IMR-90 (cell line): ENCODE data around the gene FBXL14. TPM values are rescaled to one million over a fixed set of nuclear protein-coding genes. Genes with fewer than 3 reads are reported as not detected.

Experiments
- ATAC-seq: fragments of 200-7000 bp; cut with Tn5 transposase; 2 replicates; pipeline ENCODE4 v1.9.1; 2020; ENCODE audit warnings: low read depth, mild to moderate bottlenecking, moderate library complexity
- BruUV-seq: library from RNA; stranded (reverse); fragments of 400-500 nt; replicated peaks from 2 replicates; lab custom pipeline; 2021; lab: Mats Ljungman, UMichigan
- CTCF ChIA-PET: fragments of 300-600 bp; formaldehyde crosslinking; extraction: SDS; loops from one replicate; lab custom pipeline; 2021; ENCODE audit warnings: antibody characterized with exemption; lab: Yijun Ruan, JAX
- POLR2A ChIA-PET: fragments of 300-600 bp; sonication (Branson Sonifier 250); formaldehyde crosslinking; loops from one replicate; lab custom pipeline; 2022; ENCODE audit warnings: antibody characterized with exemption; ENCODE audit not compliant: unreplicated experiment; lab: Charles Lee
- DNase-seq: peaks from one replicate; pipeline ENCODE4 v3.0.0; 2013
- H2AFZ ChIP-seq: replicated peaks from 2 replicates; pipeline ENCODE3; 2013; ENCODE audit warnings: low read length, mild to moderate bottlenecking; ENCODE audit not compliant: poor library complexity
- H2AK5ac ChIP-seq: 2 replicates; pipeline ENCODE4 v1.6.1; 2013; ENCODE audit warnings: low read depth, low read length, inconsistent platforms
- H2AK9ac ChIP-seq: replicated peaks from 2 replicates; pipeline ENCODE3; 2013; ENCODE audit warnings: mild to moderate bottlenecking, low read depth, low read length, moderate library complexity; ENCODE audit not compliant: poor library complexity
- H2BK120ac ChIP-seq: 2 replicates; pipeline ENCODE4 v1.6.1; 2013; ENCODE audit warnings: low read depth, low read length, inconsistent platforms
- H2BK15ac ChIP-seq: 3 replicates; pipeline ENCODE4 v1.6.1; 2013; ENCODE audit warnings: low read depth, low read length, inconsistent platforms
- H2BK20ac ChIP-seq: 2 replicates; pipeline ENCODE4 v1.6.1; 2013; ENCODE audit warnings: low read depth, mild to moderate bottlenecking, inconsistent platforms, low read length, moderate library complexity
- H2BK5ac ChIP-seq: 2 replicates; pipeline ENCODE4 v1.6.1; 2013; ENCODE audit warnings: mild to moderate bottlenecking, low read depth, low read length, inconsistent platforms; ENCODE audit not compliant: poor library complexity, severe bottlenecking
- H3K14ac ChIP-seq: replicated peaks from 2 replicates; pipeline ENCODE4 v1.6.1; 2013; ENCODE audit warnings: low read depth, low read length, inconsistent platforms
- H3K18ac ChIP-seq: 2 replicates; pipeline ENCODE4 v1.6.1; 2013; ENCODE audit warnings: low read depth, low read length, control low read depth
- H3K23ac ChIP-seq: 2 replicates; pipeline ENCODE4 v1.6.1; 2013; ENCODE audit warnings: low read depth, low read length, inconsistent platforms
- H3K27ac ChIP-seq: 2 replicates; pipeline ENCODE4 v1.5.1; 2013; ENCODE audit warnings: mild to moderate bottlenecking, control low read depth, low read length; ENCODE audit not compliant: insufficient read depth
- H3K27me3 ChIP-seq: 2 replicates; pipeline ENCODE4 v1.6.1; 2013; ENCODE audit warnings: low read length; ENCODE audit not compliant: control insufficient read depth, insufficient read depth
- H3K36me3 ChIP-seq: 2 replicates; pipeline ENCODE4 v1.6.1; 2013; ENCODE audit warnings: low read length, mixed read lengths; ENCODE audit not compliant: control insufficient read depth, insufficient read depth
- H3K4ac ChIP-seq: 2 replicates; pipeline ENCODE4 v1.6.1; 2013; ENCODE audit warnings: low read depth, low read length, inconsistent platforms
- H3K4me1 ChIP-seq: 2 replicates; pipeline ENCODE4 v1.6.1; 2013; ENCODE audit warnings: low read length, mixed read lengths; ENCODE audit not compliant: control insufficient read depth, insufficient read depth
- H3K4me2 ChIP-seq: 2 replicates; pipeline ENCODE4 v1.6.1; 2013; ENCODE audit warnings: low read depth, mild to moderate bottlenecking, control low read depth, low read length, moderate library complexity
- H3K4me3 ChIP-seq: 2 replicates; pipeline ENCODE4 v1.5.1; 2013; ENCODE audit warnings: low read depth, mild to moderate bottlenecking, control low read depth, low read length, moderate library complexity; ENCODE audit not compliant: insufficient read depth
- H3K56ac ChIP-seq: 2 replicates; pipeline ENCODE4 v1.6.1; 2013; ENCODE audit warnings: low read length, inconsistent platforms; ENCODE audit not compliant: insufficient read depth; ENCODE audit errors: extremely low read depth
- H3K79me1 ChIP-seq, 2 experiments: 2 replicates each; pipeline ENCODE4 v1.6.1; 2013; ENCODE audit warnings: low read length in 2 of 2, inconsistent platforms in 1 of 2, low read depth in 1 of 2
- H3K9ac ChIP-seq: 2 replicates; pipeline ENCODE4 v1.6.1; 2013; ENCODE audit warnings: low read depth, low read length, control low read depth
- H3K9me1 ChIP-seq: 2 replicates; pipeline ENCODE4 v1.6.1; 2013; ENCODE audit warnings: low read length, inconsistent platforms; ENCODE audit not compliant: insufficient read depth
- H3K9me3 ChIP-seq: 2 replicates; pipeline ENCODE4 v1.6.1; 2013; ENCODE audit warnings: low read length; ENCODE audit not compliant: control insufficient read depth, insufficient read depth
- H4K20me1 ChIP-seq: 2 replicates; pipeline ENCODE4 v1.6.1; 2013; ENCODE audit warnings: low read length, inconsistent platforms; ENCODE audit not compliant: insufficient read depth
- H4K5ac ChIP-seq: 2 replicates; pipeline ENCODE4 v1.6.1; 2013; ENCODE audit warnings: mild to moderate bottlenecking, low read depth, low read length, control low read depth
- H4K8ac ChIP-seq, 2 experiments: 2 replicates each; pipeline ENCODE4 v1.6.1; 2013; ENCODE audit warnings: low read depth in 2 of 2, low read length in 2 of 2, control low read depth in 1 of 2, inconsistent platforms in 1 of 2
- H4K91ac ChIP-seq: 2 replicates; pipeline ENCODE4 v1.6.1; 2013; ENCODE audit warnings: low read depth, low read length, inconsistent platforms; ENCODE audit not compliant: insufficient read depth
- BHLHE40 ChIP-seq: fragments of 150-350 bp; IDR thresholded peaks from 2 replicates; pipeline ENCODE4 v1.6.1; 2016; ENCODE audit warnings: mild to moderate bottlenecking, low read depth, low read length
- FOS ChIP-seq: fragments of 150-350 bp; IDR thresholded peaks from 2 replicates; pipeline ENCODE4 v1.6.1; 2016; ENCODE audit warnings: low read depth, low read length
- MAZ ChIP-seq: IDR thresholded peaks from 2 replicates; pipeline ENCODE4 v1.6.1; 2012; ENCODE audit warnings: low read depth, mild to moderate bottlenecking, low read length, improper control_type of control experiment, moderate library complexity, borderline replicate concordance
- RAD21 ChIP-seq: IDR thresholded peaks from 2 replicates; pipeline ENCODE4 v1.6.1; 2012; ENCODE audit warnings: low read length, improper control_type of control experiment
- RFX5 ChIP-seq: IDR thresholded peaks from 2 replicates; pipeline ENCODE4 v1.8.0; 2012; ENCODE audit warnings: low read depth, mild to moderate bottlenecking, low read length, moderate library complexity
- SMC3 ChIP-seq: fragments of 150-350 bp; IDR thresholded peaks from 2 replicates; pipeline ENCODE4 v1.6.1; 2016; ENCODE audit warnings: low read depth, mild to moderate bottlenecking, antibody characterized with exemption, low read length, moderate library complexity
- USF2 ChIP-seq: fragments of 150-350 bp; IDR thresholded peaks from 2 replicates; pipeline ENCODE4 v1.6.1; 2017; ENCODE audit warnings: mild to moderate bottlenecking, antibody characterized with exemption, low read length, low read depth
- WGBS, 2 experiments: methylation state at CpG; one replicate each; pipeline versions ENCODE4 v1.1.5 to v1.1.7; 2013; ENCODE audit warnings: missing lambda C conversion rate in 2 of 2; ENCODE audit not compliant: insufficient read length in 1 of 2; ENCODE audit errors: extremely low coverage in 2 of 2; 5-methylcytosine and 5-hydroxymethylcytosine counted together
- dilution Hi-C: fragments of 300-500 bp; cut with HindIII; formaldehyde crosslinking; loops from one replicate; pipeline ENCODE4 v1.14.3; 2018; ENCODE audit warnings: low sequenced_read_pairs; ENCODE audit not compliant: unreplicated experiment
- in situ Hi-C: fragments of 300-500 bp; cut with MboI; formaldehyde crosslinking; loops from 3 replicates; pipeline ENCODE4 v1.14.3; 2019; ENCODE audit warnings: low sequenced_read_pairs, inconsistent platforms, mixed read lengths
- intact Hi-C: fragments of 100-400 bp; cut with micrococcal nuclease; formaldehyde crosslinking; loops from 2 replicates; pipeline ENCODE4 v1.10.0; 2022
- polyA plus RNA-seq, 3 experiments: library from polyadenylated mRNA; depleted of rRNA; stranded (reverse); fragments of >200 nt; gene quantifications; 2 replicates each; pipeline ENCODE4 v1.2.3, GENCODE V29; 2012; ENCODE audit warnings: low replicate concordance in 1 of 3
- total RNA-seq: library from RNA; depleted of rRNA; stranded (reverse); fragments of >200 nt; gene quantifications from 2 replicates; pipeline ENCODE4 v1.2.3, GENCODE V29; 2012

The FBXL14 gene
- total and polyA plus RNA-seq, 2 of the 4 experiments (the other 2 are of a cell fraction), result 4.7 to 7.3 TPM

GRCh38 chr12:1552911-1553491, 41.4 kb downstream of the FBXL14 start:
- H3K4me2 ChIP-seq, result peak overlapping the region; percentile 31

More at GRCh38 chr12:1552911-1553491, 41.4 kb downstream of the FBXL14 start:
- Histone ChIP-seq H3K4ac (peak overlapping the region; percentile 88), H3K9ac (no peak overlapping the region), H4K91ac (peak overlapping the region; percentile 72; the same call in 1 of the 2 replicates), H4K20me1 (peaks cover 53% of the 10 kb centered on the region), H2BK5ac (peak overlapping the region; percentile 58), H3K4me1 (peaks cover 26% of the 10 kb centered on the region), H2AFZ (no peak overlapping the region), H3K56ac (no peak overlapping the region), H4K8ac (peak overlapping the region in 1 of 2 experiments; percentile 68; a peak in 2 of 4 replicates), H2AK5ac (peak overlapping the region; percentile 88; the same call in 1 of the 2 replicates), H3K9me1 (peaks cover 28% of the 10 kb centered on the region), H3K27ac (peak overlapping the region; percentile 93; the same call in 1 of the 2 replicates), H2BK15ac (peak overlapping the region; percentile 46; the same call in 1 of the 3 replicates), H3K27me3 (no peaks in the 10 kb centered on the region), H3K4me3 (no peak overlapping the region), H3K23ac (peak overlapping the region; percentile 69; the same call in 1 of the 2 replicates), H3K9me3 (no peaks in the 10 kb centered on the region), H2BK20ac (peak overlapping the region; percentile 70), H3K79me1 (peaks cover 24 to 80% of the 10 kb centered on the region in 2 experiments), H4K5ac (peak overlapping the region; percentile 51; the same call in 1 of the 2 replicates), H3K18ac (peak overlapping the region; percentile 33; the same call in 1 of the 2 replicates), H3K36me3 (no peaks in the 10 kb centered on the region), H2AK9ac (no peak overlapping the region), H3K14ac (peak overlapping the region; percentile 75), H2BK120ac (peak overlapping the region; percentile 79)
- 80% methylated on average over 2 of the region's 12 CpGs; no CpG with 5 or more reads in 1 of the 2 experiments for WGBS, 2 experiments
- in situ Hi-C loops (no loop called here), dilution Hi-C loops (loop anchor here (25.0 kb wide), 1 partner anchor 441 kb away; no protein-coding TSS in a partner anchor), intact Hi-C loops (no loop called here)
- no TSS peak for BruUV-seq
- ATAC-seq, result peak; percentile 87
- ChIA-PET CTCF (no interaction called here), POLR2A (no interaction called here)
- TF ChIP-seq SMC3 (no peak), FOS (no peak), MAZ (no peak), RAD21 (no peak), RFX5 (no peak), USF2 (no peak), BHLHE40 (peak; percentile 66)
- DNase-seq, result peak; percentile 84
